ENCODE measurements around the gene TSNAX.

TSNAX gene

DNA sequence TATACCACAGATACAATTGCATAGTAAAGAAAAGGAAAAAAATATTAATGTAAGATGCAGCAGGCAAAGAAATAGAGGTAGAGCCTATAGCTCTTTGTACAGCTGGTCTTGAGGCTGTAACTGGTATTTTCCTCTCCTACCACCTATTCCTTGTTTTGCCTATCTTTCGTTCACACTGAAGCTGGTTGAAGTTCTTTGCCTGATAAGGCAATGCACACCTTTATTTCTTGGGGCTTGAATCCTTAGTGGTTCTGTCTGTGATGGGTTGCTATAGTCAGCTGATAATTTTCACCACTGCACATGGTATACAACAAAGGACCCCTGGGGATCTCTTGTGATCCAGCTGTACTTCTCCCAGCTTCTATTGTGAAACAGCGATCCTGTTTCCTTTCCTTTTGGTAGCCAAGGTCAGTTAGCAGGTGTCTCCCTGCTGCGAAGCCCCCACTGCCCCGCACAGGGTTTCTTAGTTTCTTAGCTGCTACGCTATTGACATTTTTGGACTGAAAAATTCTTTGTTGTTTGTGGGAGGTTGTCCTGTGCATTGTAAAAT, 9.9 kb upstream of the TSNAX start:
- no peaks in the 10 kb centered on the region for H3K4me1 ChIP-seq (ENCODE audit: control insufficient read depth, insufficient read depth, low read length)
- H3K9me3 ChIP-seq (ENCODE audit: control insufficient read depth, low read length): no peaks in the 10 kb centered on the region
- no peaks in the 10 kb centered on the region for H3K36me3 ChIP-seq (ENCODE audit: control insufficient read depth, insufficient read depth, low read length)
- H3K27me3 ChIP-seq (ENCODE audit: control insufficient read depth, insufficient read depth, low read length, poor library complexity, severe bottlenecking): no peaks in the 10 kb centered on the region
- no peak overlapping the region for H3K4me3 ChIP-seq (ENCODE audit: insufficient read depth, low read depth, low read length)
- no peak overlapping the region for H3K27ac ChIP-seq (ENCODE audit: insufficient read depth, low read depth, low read length, poor library complexity, severe bottlenecking)
- 69 to 86% methylated on average over 5 of the region's 5 CpGs for WGBS, 2 experiments

DNA sequence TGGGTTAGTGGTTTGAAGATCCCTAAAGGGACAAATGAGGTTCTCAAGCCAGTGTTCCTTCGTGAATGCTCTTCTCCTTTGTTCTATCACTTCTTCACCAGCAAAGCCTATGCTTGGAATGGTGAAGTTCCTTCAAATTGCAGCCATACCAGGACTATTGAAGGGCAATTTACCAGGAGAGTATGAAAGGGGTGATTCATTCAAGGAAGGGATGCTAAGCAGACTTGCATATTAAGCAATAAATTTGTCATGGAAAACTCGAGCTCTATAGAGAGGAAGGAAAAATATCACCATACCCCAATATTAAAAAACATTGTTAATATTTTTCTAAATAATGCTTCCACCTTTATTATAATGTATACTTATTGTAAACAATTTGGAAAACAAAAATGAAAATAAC, 9.3 kb upstream of the TSNAX start:
- no peak overlapping the region for H3K27ac ChIP-seq (ENCODE audit: insufficient read depth, low read depth, low read length, poor library complexity, severe bottlenecking)
- 94 to 100% methylated on average over 1 of the region's 2 CpGs for WGBS, 2 experiments
- H3K36me3 ChIP-seq (ENCODE audit: control insufficient read depth, insufficient read depth, low read length): no peaks in the 10 kb centered on the region
- no peaks in the 10 kb centered on the region for H3K9me3 ChIP-seq (ENCODE audit: control insufficient read depth, low read length)
- H3K4me1 ChIP-seq (ENCODE audit: control insufficient read depth, insufficient read depth, low read length): no peaks in the 10 kb centered on the region
- no peak overlapping the region for H3K4me3 ChIP-seq (ENCODE audit: insufficient read depth, low read depth, low read length)
- H3K27me3 ChIP-seq (ENCODE audit: control insufficient read depth, insufficient read depth, low read length, poor library complexity, severe bottlenecking): no peaks in the 10 kb centered on the region

DNA sequence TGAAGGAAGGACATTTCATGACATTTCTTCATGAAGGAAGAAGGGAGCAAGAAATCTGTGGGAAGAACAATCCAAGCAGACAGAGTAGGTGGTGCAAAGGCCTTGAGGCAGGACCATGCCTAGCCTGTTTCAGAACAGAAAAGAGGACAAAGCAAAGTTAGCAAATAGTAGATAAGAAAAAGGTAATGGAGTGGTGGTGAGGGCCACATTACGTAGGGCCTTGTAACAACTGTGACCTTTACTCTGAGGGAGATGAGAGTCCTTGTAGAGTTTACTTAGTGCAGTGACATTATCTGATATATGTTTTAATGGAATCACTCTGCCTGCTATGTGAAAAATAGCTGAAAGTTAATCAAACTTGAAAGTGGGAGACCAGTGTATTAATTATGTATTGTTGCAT, 6.4 kb upstream of the TSNAX start:
- Histone ChIP-seq H3K27me3 (ENCODE audit: control insufficient read depth, insufficient read depth, low read length, poor library complexity, severe bottlenecking) (no peaks in the 10 kb centered on the region), H3K4me1 (ENCODE audit: control insufficient read depth, insufficient read depth, low read length) (no peaks in the 10 kb centered on the region), H3K27ac (ENCODE audit: insufficient read depth, low read depth, low read length, poor library complexity, severe bottlenecking) (no peak overlapping the region), H3K9me3 (ENCODE audit: control insufficient read depth, low read length) (no peaks in the 10 kb centered on the region), H3K36me3 (ENCODE audit: control insufficient read depth, insufficient read depth, low read length) (no peaks in the 10 kb centered on the region), H3K4me3 (ENCODE audit: insufficient read depth, low read depth, low read length) (no peak overlapping the region)
- WGBS, 2 experiments: 94% methylated on average over 1 of the region's 1 CpG

DNA sequence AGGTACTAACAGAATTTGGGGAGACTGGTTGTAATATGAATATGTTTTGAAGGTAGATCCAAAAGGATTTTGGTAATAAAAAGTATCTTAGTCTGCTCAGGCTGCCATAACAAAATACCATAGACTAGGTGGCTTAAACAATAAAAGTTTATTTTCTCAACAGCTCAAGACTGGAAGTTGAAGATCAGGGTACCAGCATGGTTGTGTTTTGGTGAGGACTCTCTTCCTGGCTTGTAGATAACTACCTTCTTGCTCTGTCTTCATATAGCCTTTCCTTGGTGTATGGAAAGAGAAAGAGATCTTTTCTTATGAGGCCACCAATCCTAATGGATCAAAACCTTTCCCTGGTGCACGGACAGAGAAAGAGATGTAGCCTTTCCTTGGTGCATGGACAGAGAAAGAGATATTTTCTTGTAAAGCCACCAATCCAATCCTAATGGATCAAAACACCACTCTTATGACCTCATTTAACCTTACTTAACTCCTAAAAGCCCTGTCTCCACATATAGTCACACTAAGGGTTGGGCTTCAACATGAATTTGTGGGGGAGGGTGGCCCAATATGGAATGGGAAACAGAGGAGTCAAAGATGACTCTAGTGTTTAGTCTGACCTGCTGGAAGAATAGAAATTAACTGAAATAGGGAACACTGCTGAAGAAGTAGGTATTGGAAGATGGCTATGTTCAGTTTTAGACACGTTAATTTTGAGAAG, 5.4 kb upstream of the TSNAX start:
- Histone ChIP-seq H3K4me3 (ENCODE audit: insufficient read depth, low read depth, low read length) (no peak overlapping the region), H3K27me3 (ENCODE audit: control insufficient read depth, insufficient read depth, low read length, poor library complexity, severe bottlenecking) (no peaks in the 10 kb centered on the region), H3K36me3 (ENCODE audit: control insufficient read depth, insufficient read depth, low read length) (no peaks in the 10 kb centered on the region), H3K27ac (ENCODE audit: insufficient read depth, low read depth, low read length, poor library complexity, severe bottlenecking) (no peak overlapping the region), H3K9me3 (ENCODE audit: control insufficient read depth, low read length) (no peaks in the 10 kb centered on the region), H3K4me1 (ENCODE audit: control insufficient read depth, insufficient read depth, low read length) (peaks cover 2% of the 10 kb centered on the region)
- 84 to 95% methylated on average over 2 of the region's 2 CpGs for WGBS, 2 experiments

DNA sequence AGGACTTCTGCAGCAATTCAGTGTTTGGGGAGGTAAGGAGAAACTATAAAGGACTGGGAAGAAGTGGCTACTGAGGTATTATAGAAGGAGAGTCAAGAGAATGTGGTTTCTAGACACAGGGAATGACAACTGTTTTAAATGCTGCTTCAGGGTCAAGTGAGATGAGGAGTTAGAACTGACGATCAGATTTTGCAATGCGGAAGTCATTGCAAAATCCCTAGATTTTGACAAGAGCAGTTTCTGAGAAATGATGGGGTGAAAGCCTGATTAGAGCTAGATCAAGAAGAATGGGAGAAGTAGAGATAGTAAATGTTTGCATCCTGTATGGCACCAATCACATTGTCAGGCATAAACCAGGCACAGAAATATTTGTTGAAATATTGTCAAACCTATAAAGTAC, 4.7 kb upstream of the TSNAX start:
- no peak overlapping the region for H3K4me3 ChIP-seq (ENCODE audit: insufficient read depth, low read depth, low read length)
- 93 to 97% methylated on average over 2 of the region's 2 CpGs for WGBS, 2 experiments
- no peaks in the 10 kb centered on the region for H3K9me3 ChIP-seq (ENCODE audit: control insufficient read depth, low read length)
- H3K36me3 ChIP-seq (ENCODE audit: control insufficient read depth, insufficient read depth, low read length): no peaks in the 10 kb centered on the region
- H3K27ac ChIP-seq (ENCODE audit: insufficient read depth, low read depth, low read length, poor library complexity, severe bottlenecking): no peak overlapping the region
- H3K27me3 ChIP-seq (ENCODE audit: control insufficient read depth, insufficient read depth, low read length, poor library complexity, severe bottlenecking): no peaks in the 10 kb centered on the region
- H3K4me1 ChIP-seq (ENCODE audit: control insufficient read depth, insufficient read depth, low read length): peaks cover 2% of the 10 kb centered on the region

DNA sequence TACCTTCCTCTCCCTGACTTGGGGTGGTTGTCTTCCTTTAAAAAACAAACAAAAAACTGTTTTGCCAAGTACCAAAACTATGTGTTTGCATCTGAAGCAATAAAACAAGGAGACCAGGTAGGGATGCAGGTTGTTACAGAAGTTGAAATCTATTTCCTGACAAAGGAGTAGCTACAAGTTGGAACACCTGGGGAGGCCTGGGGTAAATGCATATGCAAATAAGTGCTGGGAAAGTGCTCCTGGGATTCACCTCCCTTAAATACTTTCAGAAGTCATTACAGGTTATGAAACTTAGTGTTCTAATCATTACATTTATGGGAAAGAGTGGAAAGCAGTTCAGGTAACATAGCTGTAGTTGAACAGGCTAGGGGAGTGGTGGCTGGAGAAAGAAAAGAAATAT, 1.9 kb upstream of the TSNAX start:
- H3K4me1 ChIP-seq (ENCODE audit: control insufficient read depth, insufficient read depth, low read length): peaks cover 2% of the 10 kb centered on the region
- no peaks in the 10 kb centered on the region for H3K27me3 ChIP-seq (ENCODE audit: control insufficient read depth, insufficient read depth, low read length, poor library complexity, severe bottlenecking)
- H3K4me3 ChIP-seq (ENCODE audit: insufficient read depth, low read depth, low read length): no peak overlapping the region
- no peaks in the 10 kb centered on the region for H3K9me3 ChIP-seq (ENCODE audit: control insufficient read depth, low read length)
- no peaks in the 10 kb centered on the region for H3K36me3 ChIP-seq (ENCODE audit: control insufficient read depth, insufficient read depth, low read length)
- H3K27ac ChIP-seq (ENCODE audit: insufficient read depth, low read depth, low read length, poor library complexity, severe bottlenecking): no peak overlapping the region

DNA sequence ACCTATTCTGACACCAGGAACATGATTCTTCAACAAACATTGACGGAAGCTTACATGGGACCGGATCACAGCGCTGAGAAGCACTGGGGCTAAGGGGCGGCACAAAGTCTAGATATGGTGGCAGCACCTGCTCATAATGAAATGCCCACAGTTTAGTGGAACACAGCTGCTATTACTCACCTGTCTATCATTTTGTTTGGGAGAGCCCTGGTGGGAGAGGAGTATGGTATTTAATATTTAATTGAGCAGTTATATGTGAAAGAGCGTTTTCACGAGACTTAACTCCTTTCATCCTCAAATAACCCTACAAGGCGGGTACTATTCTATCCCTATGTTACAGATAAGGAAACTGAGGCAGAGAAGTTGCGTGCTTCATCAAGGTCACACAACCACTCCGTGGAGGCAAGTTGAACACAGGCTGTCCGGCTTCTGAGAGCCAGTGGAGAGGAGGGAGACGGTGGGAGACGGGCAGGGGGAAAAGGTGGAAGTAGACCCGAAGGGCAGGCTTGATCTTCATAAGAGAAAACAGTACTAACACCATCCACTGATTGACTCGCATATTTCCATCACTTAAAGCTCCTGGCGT, 790 bp upstream of the TSNAX start:
- 72 to 73% methylated on average over 12 to 15 of the region's 15 CpGs for WGBS, 2 experiments
- H3K36me3 ChIP-seq (ENCODE audit: control insufficient read depth, insufficient read depth, low read length): no peaks in the 10 kb centered on the region
- H3K9me3 ChIP-seq (ENCODE audit: control insufficient read depth, low read length): no peaks in the 10 kb centered on the region
- peak overlapping the region; percentile 82 for H3K4me3 ChIP-seq (ENCODE audit: insufficient read depth, low read depth, low read length)
- peaks cover 2% of the 10 kb centered on the region for H3K4me1 ChIP-seq (ENCODE audit: control insufficient read depth, insufficient read depth, low read length)
- no peaks in the 10 kb centered on the region for H3K27me3 ChIP-seq (ENCODE audit: control insufficient read depth, insufficient read depth, low read length, poor library complexity, severe bottlenecking)
- H3K27ac ChIP-seq (ENCODE audit: insufficient read depth, low read depth, low read length, poor library complexity, severe bottlenecking): no peak overlapping the region

DNA sequence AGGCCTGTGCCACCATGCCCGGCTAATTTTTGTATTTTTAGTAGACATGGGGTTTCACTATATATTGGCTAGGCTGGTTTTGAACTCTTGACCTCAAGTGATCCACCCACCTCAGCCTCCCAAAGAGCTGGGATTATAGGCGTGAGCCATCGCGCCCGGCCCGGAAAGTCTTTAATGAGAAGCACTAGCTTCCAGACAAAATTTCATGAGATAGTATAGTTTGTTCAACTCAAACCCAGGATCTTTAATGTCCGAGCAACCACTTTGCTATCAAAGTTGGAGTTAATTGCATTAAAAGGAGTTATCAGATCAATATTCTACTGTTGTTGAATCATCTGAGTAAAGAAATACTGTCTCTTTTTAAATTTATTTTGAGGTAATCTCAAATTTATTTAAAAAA, 4.8 kb downstream of the TSNAX start:
- WGBS, 2 experiments: 97% methylated on average over 7 of the region's 7 CpGs
- Histone ChIP-seq H3K27ac (ENCODE audit: insufficient read depth, low read depth, low read length, poor library complexity, severe bottlenecking) (no peak overlapping the region), H3K27me3 (ENCODE audit: control insufficient read depth, insufficient read depth, low read length, poor library complexity, severe bottlenecking) (no peaks in the 10 kb centered on the region), H3K9me3 (ENCODE audit: control insufficient read depth, low read length) (no peaks in the 10 kb centered on the region), H3K36me3 (ENCODE audit: control insufficient read depth, insufficient read depth, low read length) (no peaks in the 10 kb centered on the region), H3K4me3 (ENCODE audit: insufficient read depth, low read depth, low read length) (no peak overlapping the region), H3K4me1 (ENCODE audit: control insufficient read depth, insufficient read depth, low read length) (no peaks in the 10 kb centered on the region)

DNA sequence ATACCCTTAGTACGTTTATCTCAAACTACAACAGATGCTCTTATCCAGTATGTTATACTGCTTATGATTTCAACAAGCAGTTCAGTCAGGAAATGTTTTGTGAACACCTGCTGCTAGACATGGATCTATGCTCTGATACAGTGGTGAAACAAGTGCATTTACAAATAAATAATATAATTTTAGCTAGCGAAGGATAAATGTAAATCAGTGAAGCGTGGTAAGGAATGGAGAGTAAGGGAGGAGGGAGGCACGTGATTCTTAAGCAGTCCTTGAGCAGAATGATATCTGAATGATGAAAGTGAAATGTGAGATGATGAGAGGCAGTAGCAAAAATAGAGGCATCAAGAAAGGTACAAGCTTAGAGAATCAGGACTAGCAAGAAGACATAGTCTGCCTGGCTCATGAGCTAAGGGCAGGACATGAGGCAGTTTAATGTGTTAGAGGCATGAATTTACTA, 6.3 kb downstream of the TSNAX start:
- no peaks in the 10 kb centered on the region for H3K9me3 ChIP-seq (ENCODE audit: control insufficient read depth, low read length)
- H3K36me3 ChIP-seq (ENCODE audit: control insufficient read depth, insufficient read depth, low read length): no peaks in the 10 kb centered on the region
- H3K4me3 ChIP-seq (ENCODE audit: insufficient read depth, low read depth, low read length): no peak overlapping the region
- no peaks in the 10 kb centered on the region for H3K4me1 ChIP-seq (ENCODE audit: control insufficient read depth, insufficient read depth, low read length)
- no peaks in the 10 kb centered on the region for H3K27me3 ChIP-seq (ENCODE audit: control insufficient read depth, insufficient read depth, low read length, poor library complexity, severe bottlenecking)
- WGBS, 2 experiments: 91 to 97% methylated on average over 4 of the region's 4 CpGs
- no peak overlapping the region for H3K27ac ChIP-seq (ENCODE audit: insufficient read depth, low read depth, low read length, poor library complexity, severe bottlenecking)

DNA sequence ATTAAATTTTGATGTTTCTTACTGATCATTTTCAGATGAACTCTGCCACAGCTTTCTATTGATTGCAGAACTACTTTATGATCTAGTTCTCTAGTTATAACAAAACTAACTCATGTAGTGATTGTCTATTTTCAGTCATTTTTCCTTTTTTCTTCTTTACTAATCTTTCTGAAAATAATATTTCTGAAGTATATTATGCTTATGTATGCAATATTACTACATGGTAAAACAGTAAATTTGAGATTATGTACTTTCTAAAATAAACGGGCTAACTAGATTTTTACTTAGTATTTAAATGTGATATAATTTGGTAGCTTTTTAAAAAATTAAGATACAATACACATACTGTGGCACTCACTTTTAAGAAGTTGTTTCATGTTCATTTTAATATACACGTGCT, 7.6 kb downstream of the TSNAX start:
- Histone ChIP-seq H3K4me3 (ENCODE audit: insufficient read depth, low read depth, low read length) (no peak overlapping the region), H3K9me3 (ENCODE audit: control insufficient read depth, low read length) (no peaks in the 10 kb centered on the region), H3K4me1 (ENCODE audit: control insufficient read depth, insufficient read depth, low read length) (no peaks in the 10 kb centered on the region), H3K27me3 (ENCODE audit: control insufficient read depth, insufficient read depth, low read length, poor library complexity, severe bottlenecking) (no peaks in the 10 kb centered on the region), H3K27ac (ENCODE audit: insufficient read depth, low read depth, low read length, poor library complexity, severe bottlenecking) (no peak overlapping the region), H3K36me3 (ENCODE audit: control insufficient read depth, insufficient read depth, low read length) (peaks cover 2% of the 10 kb centered on the region)
- 100% methylated on average over 1 of the region's 2 CpGs; no CpG with 5 or more reads in 1 of the 2 experiments for WGBS, 2 experiments

All from ectodermal cell (in vitro differentiated cells).